Glutamatergic neuron (in vitro differentiated cells): ENCODE data around the gene OR14K1. TPM values are rescaled to one million over a fixed set of nuclear protein-coding genes. Genes with fewer than 3 reads are reported as not detected.
"Not testable (repeated sequence)": the region's sequence is repeated elsewhere in the genome, so short reads cannot be mapped to it uniquely, and the experiment has no call there.

Experiments
- DNase-seq: peaks from one replicate; pipeline ENCODE4 v3.0.0; 2022
- H3K27ac Mint-ChIP-seq: one replicate; pipeline ENCODE4 v1.8.0; 2020; ENCODE audit warnings: mild to moderate bottlenecking, mixed read lengths, inconsistent platforms; ENCODE audit not compliant: unreplicated experiment
- H3K27me3 Mint-ChIP-seq: one replicate; pipeline ENCODE4 v1.8.0; 2020; ENCODE audit warnings: mild to moderate bottlenecking, moderate library complexity, mixed read lengths, inconsistent platforms; ENCODE audit not compliant: unreplicated experiment
- H3K36me3 Mint-ChIP-seq: one replicate; pipeline ENCODE4 v1.8.0; 2020; ENCODE audit warnings: mild to moderate bottlenecking, mixed read lengths, inconsistent platforms; ENCODE audit not compliant: unreplicated experiment
- H3K4me1 Mint-ChIP-seq: one replicate; pipeline ENCODE4 v1.8.0; 2020; ENCODE audit warnings: mild to moderate bottlenecking, low read depth, mixed read lengths, inconsistent platforms; ENCODE audit not compliant: unreplicated experiment
- H3K4me3 Mint-ChIP-seq: one replicate; pipeline ENCODE4 v1.8.0; 2020; ENCODE audit warnings: mild to moderate bottlenecking, mixed read lengths, inconsistent platforms; ENCODE audit not compliant: unreplicated experiment
- H3K9me3 Mint-ChIP-seq: one replicate; pipeline ENCODE4 v1.8.0; 2020; ENCODE audit warnings: mild to moderate bottlenecking, moderate library complexity, mixed read lengths, inconsistent platforms; ENCODE audit not compliant: unreplicated experiment
- total RNA-seq: library from RNA; stranded (reverse); fragmentation: NEBNext Ultra II Directional; extraction: Animal tissue kit (Norgen Biotek cat#: 25700); gene quantifications from one replicate; pipeline ENCODE4 v1.2.1, GENCODE V29; 2021; ENCODE audit not compliant: unreplicated experiment
- TF ChIP-seq, protein P1 (sequence below): fragments of 200-600 bp; sonication (generic); IDR thresholded peaks from one replicate; pipeline ENCODE4 v1.5.0; 2021; ENCODE audit not compliant: partially characterized antibody, unreplicated experiment

Gene OR14K1
- total RNA-seq, 1 donor from 2014 or later = not detected

DNA sequence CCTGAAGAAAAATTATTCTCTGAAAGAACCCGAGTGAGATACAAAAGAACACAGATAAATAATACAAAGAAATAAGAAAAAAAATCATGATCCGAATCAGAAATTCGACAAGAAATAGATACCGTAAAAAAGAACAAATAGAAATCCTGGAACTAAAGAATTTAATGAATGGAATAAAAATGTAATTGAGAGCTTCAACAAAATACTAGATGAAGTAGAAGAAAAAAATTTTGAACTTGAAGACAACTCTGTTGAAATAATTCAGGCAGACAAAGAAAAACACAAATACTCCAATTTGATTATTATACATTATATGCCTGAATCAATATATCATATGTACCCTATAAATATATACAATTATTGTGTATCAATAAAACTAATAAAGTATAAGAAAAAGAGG, 17.2 kb upstream of the OR14K1 start:
- Mint-ChIP-seq H3K36me3 (no peaks in the 10 kb centered on the region), H3K27me3 (no peaks in the 10 kb centered on the region), H3K4me1 (peaks cover 6% of the 10 kb centered on the region), H3K27ac (no peak overlapping the region), H3K9me3 (no peaks in the 10 kb centered on the region), H3K4me3 (no peak overlapping the region)
- no peak for DNase-seq
- TF ChIP-seq, protein P1, sequence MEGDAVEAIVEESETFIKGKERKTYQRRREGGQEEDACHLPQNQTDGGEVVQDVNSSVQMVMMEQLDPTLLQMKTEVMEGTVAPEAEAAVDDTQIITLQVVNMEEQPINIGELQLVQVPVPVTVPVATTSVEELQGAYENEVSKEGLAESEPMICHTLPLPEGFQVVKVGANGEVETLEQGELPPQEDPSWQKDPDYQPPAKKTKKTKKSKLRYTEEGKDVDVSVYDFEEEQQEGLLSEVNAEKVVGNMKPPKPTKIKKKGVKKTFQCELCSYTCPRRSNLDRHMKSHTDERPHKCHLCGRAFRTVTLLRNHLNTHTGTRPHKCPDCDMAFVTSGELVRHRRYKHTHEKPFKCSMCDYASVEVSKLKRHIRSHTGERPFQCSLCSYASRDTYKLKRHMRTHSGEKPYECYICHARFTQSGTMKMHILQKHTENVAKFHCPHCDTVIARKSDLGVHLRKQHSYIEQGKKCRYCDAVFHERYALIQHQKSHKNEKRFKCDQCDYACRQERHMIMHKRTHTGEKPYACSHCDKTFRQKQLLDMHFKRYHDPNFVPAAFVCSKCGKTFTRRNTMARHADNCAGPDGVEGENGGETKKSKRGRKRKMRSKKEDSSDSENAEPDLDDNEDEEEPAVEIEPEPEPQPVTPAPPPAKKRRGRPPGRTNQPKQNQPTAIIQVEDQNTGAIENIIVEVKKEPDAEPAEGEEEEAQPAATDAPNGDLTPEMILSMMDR = no peak

DNA sequence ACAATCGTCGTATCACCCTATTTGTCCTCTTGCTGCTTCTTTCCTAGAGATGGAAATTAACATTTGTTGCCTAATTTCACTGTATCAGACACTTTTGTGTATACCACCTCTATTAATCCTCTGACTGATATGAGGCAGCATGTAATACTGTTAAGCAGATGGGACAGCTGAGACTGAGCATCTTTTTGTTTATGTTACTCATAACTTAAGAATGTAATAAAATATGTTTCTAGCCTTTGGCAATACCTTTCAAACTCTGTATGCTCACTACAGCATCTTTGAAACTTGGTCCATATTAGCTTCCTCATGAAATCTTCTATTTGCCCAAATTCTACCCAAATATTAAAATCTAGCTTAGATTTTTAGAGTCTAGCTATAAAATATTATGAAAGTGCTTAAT, 2.3 kb downstream of the OR14K1 start:
- no peak for DNase-seq
- Mint-ChIP-seq H3K4me3 (no peak overlapping the region), H3K9me3 (no peaks in the 10 kb centered on the region), H3K27ac (no peak overlapping the region), H3K36me3 (no peaks in the 10 kb centered on the region), H3K27me3 (no peaks in the 10 kb centered on the region), H3K4me1 (no peaks in the 10 kb centered on the region)
- TF ChIP-seq, protein P1 = no peak

DNA sequence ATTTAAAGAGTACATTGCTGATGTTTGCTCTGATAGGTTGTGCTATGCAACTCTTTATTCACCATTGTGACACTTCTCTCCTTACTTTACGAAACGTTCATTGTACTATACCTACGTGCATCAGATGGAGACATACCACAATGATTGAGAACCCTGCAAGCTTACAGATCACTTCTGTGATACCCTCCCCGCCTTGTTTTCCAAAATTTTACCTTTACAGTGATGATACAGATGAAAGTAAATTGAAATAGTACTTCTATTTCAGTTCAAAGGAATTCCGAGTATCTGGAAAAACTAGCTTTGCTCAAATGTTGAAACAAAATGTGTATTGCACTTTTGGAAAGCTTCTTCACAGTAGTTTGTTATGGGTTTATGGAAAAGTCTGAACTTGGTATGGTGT, 3.3 kb downstream of the OR14K1 start:
- H3K36me3 Mint-ChIP-seq = no peaks in the 10 kb centered on the region
- TF ChIP-seq, protein P1 = no peak
- no peak for DNase-seq
- no peak overlapping the region for H3K27ac Mint-ChIP-seq
- H3K27me3 Mint-ChIP-seq = no peaks in the 10 kb centered on the region
- no peak overlapping the region for H3K4me3 Mint-ChIP-seq
- no peaks in the 10 kb centered on the region for H3K4me1 Mint-ChIP-seq
- no peaks in the 10 kb centered on the region for H3K9me3 Mint-ChIP-seq

DNA sequence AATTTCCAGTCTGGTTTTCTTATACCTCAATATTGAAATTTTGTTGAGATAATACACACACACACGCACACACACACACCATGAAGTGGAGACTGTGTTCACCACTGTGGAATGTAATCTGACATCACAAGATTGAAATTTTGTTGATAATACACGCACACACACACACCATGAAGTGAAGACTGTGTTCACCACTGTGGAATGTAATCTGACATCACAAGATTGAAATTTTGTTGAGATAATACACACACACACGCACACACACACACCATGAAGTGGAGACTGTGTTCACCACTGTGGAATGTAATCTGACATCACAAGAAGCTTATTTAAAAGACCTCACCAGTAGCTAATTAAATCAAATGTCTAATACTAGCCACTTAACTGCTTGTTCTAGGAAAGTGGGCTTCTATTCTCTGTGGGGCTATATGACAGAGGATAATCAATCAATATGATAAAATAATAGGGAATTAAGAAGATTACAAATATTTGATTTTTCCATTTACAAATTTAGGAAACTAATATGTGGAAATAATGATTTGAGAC, 3.9 kb downstream of the OR14K1 start:
- not testable (repeated sequence) for H3K4me1 Mint-ChIP-seq, DNase-seq, H3K36me3 Mint-ChIP-seq, H3K27ac Mint-ChIP-seq, H3K4me3 Mint-ChIP-seq, H3K27me3 Mint-ChIP-seq, H3K9me3 Mint-ChIP-seq

DNA sequence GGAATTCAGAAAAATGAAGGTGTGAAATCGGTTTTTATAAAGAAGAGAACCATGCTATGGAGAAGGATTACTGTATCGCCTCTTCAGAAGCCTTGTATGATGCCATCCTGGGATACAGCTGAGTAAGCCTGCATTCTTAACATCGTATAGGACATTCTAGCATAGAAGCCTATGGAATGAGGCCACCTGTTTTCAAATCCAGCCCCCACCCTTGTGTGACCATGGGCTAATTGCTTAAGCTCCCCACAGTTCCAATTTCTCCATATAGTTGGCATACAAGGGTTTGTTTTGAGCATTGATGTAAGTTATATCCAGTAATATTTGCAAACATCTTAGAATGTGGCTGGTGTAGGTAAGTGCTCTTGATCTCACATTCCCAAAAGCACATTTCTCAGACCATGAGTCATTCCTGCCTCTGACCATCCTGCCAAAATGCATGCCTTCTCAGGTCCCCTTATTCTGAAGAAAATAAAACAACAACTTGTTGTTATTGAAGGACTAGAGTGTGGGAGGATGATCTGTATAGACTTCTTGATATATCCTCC, 8.0 kb downstream of the OR14K1 start:
- H3K27ac Mint-ChIP-seq = no peak overlapping the region

More for the DNA sequence above, 8.0 kb downstream of the OR14K1 start:
- peaks cover 3% of the 10 kb centered on the region for H3K9me3 Mint-ChIP-seq
- H3K4me3 Mint-ChIP-seq = no peak overlapping the region
- TF ChIP-seq, protein P1 = no peak
- no peaks in the 10 kb centered on the region for H3K4me1 Mint-ChIP-seq
- no peak for DNase-seq
- H3K27me3 Mint-ChIP-seq = no peaks in the 10 kb centered on the region
- H3K36me3 Mint-ChIP-seq = peaks cover 7% of the 10 kb centered on the region
